GM12801 (cell line): ENCODE measurements around the gene SCG3.

ENCODE experiments used
- TF ChIP-seq, protein P1 (sequence below): IDR thresholded peaks from one replicate; pipeline ENCODE4 v1.5.1; 2011; ENCODE audit warnings: control low read depth; ENCODE audit not compliant: insufficient read length; ENCODE audit errors: extremely low read depth

Gene SCG3

GRCh38 chr15:51735228-51736010, 54.1 kb downstream of the SCG3 start:
- TF ChIP-seq, protein P1, sequence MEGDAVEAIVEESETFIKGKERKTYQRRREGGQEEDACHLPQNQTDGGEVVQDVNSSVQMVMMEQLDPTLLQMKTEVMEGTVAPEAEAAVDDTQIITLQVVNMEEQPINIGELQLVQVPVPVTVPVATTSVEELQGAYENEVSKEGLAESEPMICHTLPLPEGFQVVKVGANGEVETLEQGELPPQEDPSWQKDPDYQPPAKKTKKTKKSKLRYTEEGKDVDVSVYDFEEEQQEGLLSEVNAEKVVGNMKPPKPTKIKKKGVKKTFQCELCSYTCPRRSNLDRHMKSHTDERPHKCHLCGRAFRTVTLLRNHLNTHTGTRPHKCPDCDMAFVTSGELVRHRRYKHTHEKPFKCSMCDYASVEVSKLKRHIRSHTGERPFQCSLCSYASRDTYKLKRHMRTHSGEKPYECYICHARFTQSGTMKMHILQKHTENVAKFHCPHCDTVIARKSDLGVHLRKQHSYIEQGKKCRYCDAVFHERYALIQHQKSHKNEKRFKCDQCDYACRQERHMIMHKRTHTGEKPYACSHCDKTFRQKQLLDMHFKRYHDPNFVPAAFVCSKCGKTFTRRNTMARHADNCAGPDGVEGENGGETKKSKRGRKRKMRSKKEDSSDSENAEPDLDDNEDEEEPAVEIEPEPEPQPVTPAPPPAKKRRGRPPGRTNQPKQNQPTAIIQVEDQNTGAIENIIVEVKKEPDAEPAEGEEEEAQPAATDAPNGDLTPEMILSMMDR = no peak

DNA sequence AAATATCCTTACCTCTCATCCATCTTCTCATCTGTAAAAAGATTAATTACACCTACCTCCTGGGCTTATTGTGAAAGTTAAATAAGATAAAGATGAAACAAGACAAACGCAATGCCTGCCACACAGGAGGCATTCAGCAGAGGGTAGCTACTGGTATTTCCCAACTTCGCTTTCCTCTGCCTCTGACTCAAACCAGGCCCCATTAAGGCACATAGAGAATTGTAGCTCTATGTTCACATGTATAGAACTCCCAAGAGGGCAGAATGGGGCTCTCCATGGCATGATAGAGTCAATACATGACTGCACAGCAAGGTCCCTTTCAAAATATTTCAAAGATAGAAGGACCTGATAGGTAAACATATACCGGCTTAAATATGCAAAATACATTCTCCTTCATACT, 54.8 kb downstream of the SCG3 start:
- TF ChIP-seq, protein P1 = no peak

GRCh38 chr15:51736751-51737521, 55.6 kb downstream of the SCG3 start:
- TF ChIP-seq, protein P1 = no peak

- TF ChIP-seq, protein P1 = no peak
Observed at GRCh38 chr15:51737522-51738305, 56.4 kb downstream of the SCG3 start, which contains the start of gene LYSMD2. Gene LYSMD2, minus strand, starts transcription at chr15:51737655. Its CDS starts 33 bp downstream, at chr15:51737622.

DNA sequence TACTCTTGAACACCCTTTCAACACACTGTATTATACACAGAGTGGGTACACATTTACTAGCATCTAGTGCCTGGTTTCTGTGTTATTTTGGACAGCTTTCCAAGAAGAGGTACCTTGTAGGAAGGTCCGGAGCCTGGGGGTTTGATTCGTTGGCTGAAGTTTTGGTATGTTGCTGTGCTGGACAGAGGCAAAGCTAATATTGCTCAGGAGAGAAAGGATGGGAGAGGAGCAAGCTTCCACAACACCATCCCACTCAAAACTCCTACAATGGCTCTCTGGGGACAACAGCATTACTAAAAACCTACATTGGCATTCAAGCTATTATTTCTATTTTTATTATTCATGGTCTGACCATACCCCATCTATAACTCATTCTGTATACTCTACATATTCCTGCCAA, 57.2 kb downstream of the SCG3 start:
- TF ChIP-seq, protein P1 = no peak

DNA sequence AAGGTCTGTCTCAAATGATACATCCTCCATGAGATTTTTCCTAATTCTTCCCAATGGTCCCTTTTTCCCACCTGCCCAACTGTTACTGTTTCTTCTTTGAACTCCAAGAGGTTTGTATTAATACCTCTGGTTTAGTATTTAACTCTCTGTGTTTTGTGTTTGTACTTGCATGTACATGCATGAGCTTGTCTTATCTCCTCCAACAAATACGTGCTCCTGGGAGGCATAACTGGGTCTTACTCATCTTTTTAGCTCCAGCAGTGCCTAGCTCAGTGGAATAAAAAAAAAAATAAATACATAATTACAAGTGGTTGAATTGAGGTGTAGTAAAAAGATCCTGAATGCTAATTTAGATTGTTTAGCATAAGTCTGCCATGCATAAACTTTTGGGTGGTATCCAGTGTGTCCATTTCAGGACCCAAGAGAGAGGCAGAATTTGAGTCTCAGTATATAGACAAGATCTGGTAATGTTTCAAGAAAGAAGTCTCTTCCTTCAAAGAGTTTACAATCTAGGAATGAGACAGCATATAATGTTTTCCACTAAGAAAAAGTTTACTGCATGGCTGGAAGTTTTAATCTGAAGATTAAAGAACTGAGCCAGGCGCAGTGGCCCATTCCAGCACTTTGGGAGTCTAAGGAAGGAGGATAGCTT, 57.9 kb downstream of the SCG3 start:
- TF ChIP-seq, protein P1 = no peak
